A204.1 (cell line): ENCODE results near the gene IDI1.
"Not testable (repeated sequence)": the region's sequence is repeated elsewhere in the genome, so short reads cannot be mapped to it uniquely, and the experiment has no call there.

Experiments used
- FAIRE-seq: peaks from 2 replicates; lab custom pipeline; 2012; peaks lifted over from hg19 to GRCh38; lab: Jason Lieb, UNC

IDI1 gene

GRCh38 chr10:1048732-1049424 lies at the start of gene IDI1:
TSS of gene IDI1 (minus strand) at chr10:1049119. CDS start at chr10:1049003, 116 bp downstream.
- FAIRE-seq, result no peak

GRCh38 chr10:1097436-1097835 lies 48.5 kb upstream of the IDI1 start:
- no peak for FAIRE-seq

GRCh38 chr10:1096287-1096889 lies 47.5 kb upstream of the IDI1 start:
- FAIRE-seq, result no peak

GRCh38 chr10:1095498-1095897 lies 46.6 kb upstream of the IDI1 start:
- FAIRE-seq, result no peak

GRCh38 chr10:1094112-1095057 lies 45.5 kb upstream of the IDI1 start:
- no peak for FAIRE-seq

GRCh38 chr10:1093696-1094095 lies 44.8 kb upstream of the IDI1 start:
- no peak for FAIRE-seq

- FAIRE-seq, result no peak
These were observed 41.8 kb upstream of the IDI1 start for GRCh38 chr10:1090696-1091095.

- no peak for FAIRE-seq
These were observed 40.2 kb upstream of the IDI1 start for GRCh38 chr10:1089017-1089689.

- FAIRE-seq, result no peak
These were observed 37.9 kb upstream of the IDI1 start for GRCh38 chr10:1086787-1087186.

GRCh38 chr10:1085258-1085657 lies 36.3 kb upstream of the IDI1 start:
- FAIRE-seq, result no peak

- FAIRE-seq, result no peak
These were observed 35.4 kb upstream of the IDI1 start for GRCh38 chr10:1084011-1084950.

- FAIRE-seq, result no peak
These were observed 34.7 kb upstream of the IDI1 start for GRCh38 chr10:1083581-1083980.

- FAIRE-seq, result no peak
These were observed 29.7 kb upstream of the IDI1 start for GRCh38 chr10:1078668-1079067.

GRCh38 chr10:1074748-1075308 lies 25.9 kb upstream of the IDI1 start:
- no peak for FAIRE-seq

GRCh38 chr10:1074052-1074747 lies 25.3 kb upstream of the IDI1 start:
- FAIRE-seq, result no peak

- FAIRE-seq, result no peak
These were observed 22.0 kb upstream of the IDI1 start for GRCh38 chr10:1070919-1071318.

GRCh38 chr10:1068380-1069361 lies 19.8 kb upstream of the IDI1 start:
- FAIRE-seq, result no peak

- FAIRE-seq, result not testable (repeated sequence)
These were observed 17.8 kb upstream of the IDI1 start for GRCh38 chr10:1066734-1067133.

GRCh38 chr10:1064964-1065247 lies 16.0 kb upstream of the IDI1 start:
- FAIRE-seq, result no peak
